Measurements from ENCODE around the gene FAM161B. TPM values are rescaled to one million over a fixed set of nuclear protein-coding genes. Genes with fewer than 3 reads are reported as not detected.

FAM161B gene
- total and polyA plus RNA-seq, 2 experiments from 2014 or later = 2.0 to 2.3 TPM

GRCh38 chr14:73887694-73888459 is 62.0 kb downstream of the FAM161B start:
- no peak for TF ChIP-seq EZH2 (IDR thresholded peaks at IDR 0.05; ENCODE audit: borderline replicate concordance)
- TF ChIP-seq, protein P1, sequence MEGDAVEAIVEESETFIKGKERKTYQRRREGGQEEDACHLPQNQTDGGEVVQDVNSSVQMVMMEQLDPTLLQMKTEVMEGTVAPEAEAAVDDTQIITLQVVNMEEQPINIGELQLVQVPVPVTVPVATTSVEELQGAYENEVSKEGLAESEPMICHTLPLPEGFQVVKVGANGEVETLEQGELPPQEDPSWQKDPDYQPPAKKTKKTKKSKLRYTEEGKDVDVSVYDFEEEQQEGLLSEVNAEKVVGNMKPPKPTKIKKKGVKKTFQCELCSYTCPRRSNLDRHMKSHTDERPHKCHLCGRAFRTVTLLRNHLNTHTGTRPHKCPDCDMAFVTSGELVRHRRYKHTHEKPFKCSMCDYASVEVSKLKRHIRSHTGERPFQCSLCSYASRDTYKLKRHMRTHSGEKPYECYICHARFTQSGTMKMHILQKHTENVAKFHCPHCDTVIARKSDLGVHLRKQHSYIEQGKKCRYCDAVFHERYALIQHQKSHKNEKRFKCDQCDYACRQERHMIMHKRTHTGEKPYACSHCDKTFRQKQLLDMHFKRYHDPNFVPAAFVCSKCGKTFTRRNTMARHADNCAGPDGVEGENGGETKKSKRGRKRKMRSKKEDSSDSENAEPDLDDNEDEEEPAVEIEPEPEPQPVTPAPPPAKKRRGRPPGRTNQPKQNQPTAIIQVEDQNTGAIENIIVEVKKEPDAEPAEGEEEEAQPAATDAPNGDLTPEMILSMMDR (IDR thresholded peaks at IDR 0.05; ENCODE audit: poor library complexity) = no peak
- no peak for TF ChIP-seq EZH2phosphoT487 (IDR thresholded peaks at IDR 0.05; ENCODE audit: low read depth, severe bottlenecking, unreplicated experiment)
- peak overlapping the region; percentile 94 for H3K27ac ChIP-seq

DNA sequence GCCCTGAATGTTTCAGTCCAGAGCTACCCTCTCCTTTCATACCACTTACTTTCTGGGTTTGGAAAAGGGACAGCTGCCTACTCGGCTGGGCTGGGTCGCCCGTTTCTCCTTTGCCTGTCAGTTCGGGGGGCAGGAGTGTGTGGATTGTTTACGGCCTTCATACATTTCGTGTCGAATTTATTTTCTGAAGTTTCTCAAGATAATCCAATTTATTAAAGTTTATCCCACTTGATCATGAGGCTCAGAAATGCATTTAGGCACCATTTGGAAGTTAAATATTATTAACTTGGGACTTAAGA is 62.6 kb downstream of the FAM161B start:
- DNase-seq (ENCODE audit: low spot score) = no peak
- WGBS (ENCODE audit: low lambda C conversion rate, missing lambda C conversion rate) = 1% methylated on average over 7 of the region's 7 CpGs
- peaks cover 16% of the 10 kb centered on the region for H3K4me1 ChIP-seq (ENCODE audit: insufficient read depth)

More at GRCh38 chr14:73887694-73888459, 62.0 kb downstream of the FAM161B start:
- H3K9me3 ChIP-seq (ENCODE audit: low read depth) = no peaks in the 10 kb centered on the region
- no peaks in the 10 kb centered on the region for H3K36me3 ChIP-seq (replicated peaks; ENCODE audit: insufficient read depth, low read depth)
- WGBS (ENCODE audit: low lambda C conversion rate, missing lambda C conversion rate) = 39% methylated on average over 7 of the region's 7 CpGs
- no peak overlapping the region for H2AFZ ChIP-seq
- DNase-seq (ENCODE audit: low spot score) = no peak
- peak overlapping the region; percentile 74 for H3K4me3 ChIP-seq
- H3K4me1 ChIP-seq (ENCODE audit: insufficient read depth) = peaks cover 16% of the 10 kb centered on the region
- H4K20me1 ChIP-seq (ENCODE audit: insufficient read depth, poor library complexity, severe bottlenecking) = peaks cover 39% of the 10 kb centered on the region
- peak overlapping the region; percentile 81 for H3K4me2 ChIP-seq
- H3K79me2 ChIP-seq = peaks cover 73% of the 10 kb centered on the region
- no peaks in the 10 kb centered on the region for H3K9me2 ChIP-seq (replicated peaks; ENCODE audit: insufficient read depth)
- no peaks in the 10 kb centered on the region for H3K27me3 ChIP-seq

GRCh38 chr14:73886449-73887317 is 63.2 kb downstream of the FAM161B start, which contains the start of gene ZNF410:
Gene ZNF410, plus strand, starts transcription at chr14:73886859. Its CDS starts 5,317 bp downstream, at chr14:73892176.
- Histone ChIP-seq H3K36me3 (replicated peaks; ENCODE audit: insufficient read depth, low read depth) (no peaks in the 10 kb centered on the region), H3K79me2 (peaks cover 62% of the 10 kb centered on the region), H3K4me1 (ENCODE audit: insufficient read depth) (peaks cover 16% of the 10 kb centered on the region), H2AFZ (peak within 1 kb of the TSS; percentile 83), H4K20me1 (ENCODE audit: insufficient read depth, poor library complexity, severe bottlenecking) (peaks cover 34% of the 10 kb centered on the region), H3K9me3 (ENCODE audit: low read depth) (no peaks in the 10 kb centered on the region), H3K27me3 (no peaks in the 10 kb centered on the region), H3K4me2 (peak within 1 kb of the TSS; percentile 81), H3K27ac (peak within 1 kb of the TSS; percentile 94), H3K4me3 (peak within 1 kb of the TSS; percentile 74), H3K9me2 (replicated peaks; ENCODE audit: insufficient read depth) (no peaks in the 10 kb centered on the region)
- DNase-seq (ENCODE audit: low spot score) = peak; percentile 96
- WGBS (ENCODE audit: low lambda C conversion rate, missing lambda C conversion rate) = under 1% methylated on average over 60 of the region's 65 CpGs
- TF ChIP-seq EZH2phosphoT487 (IDR thresholded peaks at IDR 0.05; ENCODE audit: low read depth, severe bottlenecking, unreplicated experiment) = no peak
- TF ChIP-seq, protein P1 (IDR thresholded peaks at IDR 0.05; ENCODE audit: poor library complexity) = no peak
- no peak for TF ChIP-seq EZH2 (IDR thresholded peaks at IDR 0.05; ENCODE audit: borderline replicate concordance)

More for the DNA sequence above, 62.6 kb downstream of the FAM161B start:
- Histone ChIP-seq H2AFZ (peak overlapping the region; percentile 83), H3K27me3 (no peaks in the 10 kb centered on the region), H3K9me2 (replicated peaks; ENCODE audit: insufficient read depth) (no peaks in the 10 kb centered on the region), H3K36me3 (replicated peaks; ENCODE audit: insufficient read depth, low read depth) (no peaks in the 10 kb centered on the region), H3K9me3 (ENCODE audit: low read depth) (no peaks in the 10 kb centered on the region), H3K4me2 (peak overlapping the region; percentile 81), H3K4me3 (peak overlapping the region; percentile 74), H3K79me2 (peaks cover 68% of the 10 kb centered on the region), H3K27ac (peak overlapping the region; percentile 94), H4K20me1 (ENCODE audit: insufficient read depth, poor library complexity, severe bottlenecking) (peaks cover 39% of the 10 kb centered on the region)
- TF ChIP-seq, protein P1 (IDR thresholded peaks at IDR 0.05; ENCODE audit: poor library complexity) = no peak
- TF ChIP-seq EZH2phosphoT487 (IDR thresholded peaks at IDR 0.05; ENCODE audit: low read depth, severe bottlenecking, unreplicated experiment) = no peak
- TF ChIP-seq EZH2 (IDR thresholded peaks at IDR 0.05; ENCODE audit: borderline replicate concordance) = no peak

Measured in hepatocyte (in vitro differentiated cells).